HL-60/S4 treated with retinoic acid at 250 ng/mL for 4 days and 3 days (cell line): ENCODE data around the gene CALHM1.

Experiments
- in situ Hi-C: fragments of 300-500 bp; cut with MboI; formaldehyde crosslinking; loops from 2 replicates; pipeline ENCODE4 v1.7.0; 2022; ENCODE audit warnings: low sequenced_read_pairs

CALHM1 gene

GRCh38 chr10:103490986-103491314, 32.2 kb upstream of the CALHM1 start:
- in situ Hi-C loops = loop anchor here (25.0 kb wide), 1 partner anchor 579 kb away; the partner anchor contains the start of gene CNNM2

DNA sequence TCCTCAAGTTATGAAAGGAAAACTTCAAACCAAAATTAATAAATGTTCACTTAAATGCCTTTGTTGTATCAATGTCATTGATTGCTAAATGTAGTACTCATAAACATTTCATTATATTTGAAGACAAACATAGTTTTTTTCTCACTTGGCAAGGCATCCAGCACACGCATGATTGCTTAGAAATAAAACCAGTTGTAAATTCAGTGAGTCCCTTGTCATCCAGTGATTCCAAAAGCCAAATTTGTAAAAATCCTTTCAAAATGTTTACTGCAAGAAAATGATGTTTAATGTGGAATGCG, 28.7 kb upstream of the CALHM1 start:
- in situ Hi-C loops = loop anchor here (25.0 kb wide), 1 partner anchor 575 kb away; the partner anchor contains the start of gene CNNM2

GRCh38 chr10:103486635-103487409, 28.1 kb upstream of the CALHM1 start:
- in situ Hi-C loops = loop anchor here (25.0 kb wide), 1 partner anchor 575 kb away; the partner anchor contains the start of gene CNNM2

DNA sequence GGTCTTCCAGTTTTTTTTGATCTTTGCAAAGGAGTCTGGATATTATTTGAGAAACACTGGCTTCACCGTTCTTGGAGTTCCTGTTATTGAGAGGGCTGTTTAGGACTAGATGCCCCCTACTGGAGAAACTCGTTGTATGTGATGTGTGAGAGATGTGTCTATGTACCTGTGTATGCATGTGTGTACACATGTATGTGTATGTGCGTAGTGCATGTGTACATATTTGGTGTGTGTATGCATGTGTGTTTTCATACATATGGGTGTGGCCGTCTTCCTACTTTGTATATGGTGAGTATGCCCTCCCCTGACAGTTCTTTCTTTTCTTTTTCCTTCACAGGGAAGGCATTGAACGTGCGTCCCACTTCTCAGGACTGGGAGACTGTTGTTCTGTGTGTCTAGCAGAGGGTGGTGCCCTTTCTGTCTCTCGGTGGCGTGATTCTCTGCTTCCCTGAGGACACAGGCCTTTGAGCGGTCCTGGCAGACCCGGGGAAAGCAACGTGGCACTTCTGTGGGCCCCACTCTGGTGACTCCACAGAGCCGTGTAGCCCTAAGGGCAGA, 23.4 kb upstream of the CALHM1 start:
- in situ Hi-C loops = loop anchor here (25.0 kb wide), 1 partner anchor 570 kb away; the partner anchor contains the start of gene CNNM2

DNA sequence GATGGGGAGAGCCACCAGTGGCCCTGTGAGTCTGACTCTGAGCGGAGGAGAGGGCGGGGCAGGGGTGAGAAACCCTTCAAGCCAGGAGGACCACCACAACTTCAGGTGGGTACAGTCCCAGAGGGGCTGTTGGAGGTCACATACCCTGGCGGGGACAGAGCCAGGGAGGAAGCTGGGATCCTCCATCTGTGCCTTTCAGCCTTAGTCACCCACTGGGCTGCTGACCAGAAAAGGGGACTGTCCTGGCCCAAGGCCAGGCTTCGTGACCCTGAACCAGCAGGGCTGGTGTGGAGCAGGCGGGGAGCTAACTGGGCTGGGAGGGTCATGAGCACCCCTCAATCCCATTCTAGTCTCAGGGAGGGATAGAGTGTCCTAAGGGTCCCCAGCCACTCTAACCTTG, 21.8 kb upstream of the CALHM1 start:
- in situ Hi-C loops = loop anchor here (25.0 kb wide), 1 partner anchor 568 kb away; the partner anchor contains the start of gene CNNM2

DNA sequence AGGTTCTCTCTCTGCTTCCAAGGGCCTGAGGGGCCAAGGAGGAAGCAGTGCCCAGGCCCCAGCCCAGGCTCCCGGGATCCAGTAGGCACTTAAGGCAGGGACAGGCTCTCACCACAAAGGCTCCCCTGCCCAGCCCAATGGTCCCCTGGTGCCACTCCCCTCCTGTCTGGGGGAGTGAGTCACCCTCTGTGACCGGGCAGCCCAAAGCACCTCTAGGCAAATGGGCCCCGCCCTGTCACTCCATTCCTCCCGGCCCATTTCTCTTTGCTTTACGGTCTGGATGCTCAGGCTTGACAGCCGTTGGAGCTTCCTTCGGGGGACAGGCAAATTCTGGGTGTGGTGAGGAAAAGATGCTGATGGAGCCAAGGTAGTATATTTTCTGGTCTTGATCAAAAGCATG, 20.4 kb upstream of the CALHM1 start, which contains the start of gene CALHM3:
Gene CALHM3 (minus strand): TSS at position 106 of the 400 bp plus-strand sequence. CDS start 208 bp downstream, outside the sequence.
- in situ Hi-C loops = loop anchor here (5.0 to 25.0 kb wide), 2 partner anchors 67 to 567 kb away; partner anchors contain the start of gene CNNM2

GRCh38 chr10:103478671-103479070, 20.0 kb upstream of the CALHM1 start:
- in situ Hi-C loops = loop anchor here (5.0 to 25.0 kb wide), 2 partner anchors 66 to 566 kb away; partner anchors contain the start of gene CNNM2

DNA sequence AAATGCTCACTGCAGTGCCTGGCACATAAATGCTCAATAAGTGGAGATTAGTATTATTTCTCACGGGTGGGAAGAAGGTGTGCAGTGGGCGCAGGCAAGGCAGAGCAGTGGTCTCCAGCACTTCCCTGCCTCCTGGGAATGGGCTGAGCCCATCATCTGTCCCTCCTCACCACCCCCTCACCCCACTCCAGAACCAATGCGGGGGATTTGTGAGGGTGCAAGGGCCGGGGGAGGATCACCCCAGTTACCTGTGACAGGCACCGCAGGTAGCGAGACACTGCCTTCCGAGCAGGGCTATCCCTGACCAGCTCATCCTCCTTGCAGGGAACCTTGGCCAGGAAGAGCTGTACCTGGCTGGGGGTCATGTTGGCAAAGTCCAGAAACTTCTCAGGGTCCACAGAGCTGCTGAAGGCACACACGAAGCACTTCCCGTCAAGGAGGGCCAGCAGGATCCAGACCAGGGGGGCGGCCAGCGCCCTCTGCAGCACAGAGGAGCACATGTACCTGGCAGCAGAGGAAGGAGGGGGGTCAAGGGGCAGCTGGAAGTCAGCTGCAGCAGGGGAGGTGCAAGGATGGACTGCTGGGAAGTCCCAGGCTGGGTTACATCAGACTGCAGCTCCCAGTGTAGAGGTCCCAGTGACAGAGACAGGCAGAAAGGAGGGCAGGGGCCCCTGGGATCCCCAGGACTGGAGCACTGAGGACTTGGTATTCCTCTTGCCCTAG, 17.5 kb upstream of the CALHM1 start:
- in situ Hi-C loops = loop anchor here (5.0 to 25.0 kb wide), 2 partner anchors 64 to 564 kb away; partner anchors contain the start of gene CNNM2

DNA sequence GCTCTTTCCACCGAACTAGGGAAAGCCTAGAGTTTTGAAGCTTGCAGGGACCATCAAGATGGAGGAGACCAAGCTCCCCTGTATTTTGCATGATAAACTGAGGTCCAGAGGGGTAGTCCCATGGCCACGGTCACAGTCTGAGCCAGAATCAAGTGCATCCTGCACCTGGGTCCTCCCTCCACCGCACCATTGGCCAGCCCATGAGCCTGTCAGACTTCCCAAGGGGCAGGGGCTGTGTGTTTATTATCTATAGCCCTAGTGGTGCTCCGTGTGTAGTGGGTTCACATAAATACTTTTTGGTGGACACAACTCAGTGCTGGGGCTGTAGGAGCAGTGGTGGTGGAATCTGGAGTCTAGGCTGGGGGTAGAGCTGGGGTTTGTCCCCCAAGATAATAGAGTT, 16.7 kb upstream of the CALHM1 start:
- in situ Hi-C loops = loop anchor here (5.0 to 25.0 kb wide), 2 partner anchors 63 to 563 kb away; partner anchors contain the start of gene CNNM2

DNA sequence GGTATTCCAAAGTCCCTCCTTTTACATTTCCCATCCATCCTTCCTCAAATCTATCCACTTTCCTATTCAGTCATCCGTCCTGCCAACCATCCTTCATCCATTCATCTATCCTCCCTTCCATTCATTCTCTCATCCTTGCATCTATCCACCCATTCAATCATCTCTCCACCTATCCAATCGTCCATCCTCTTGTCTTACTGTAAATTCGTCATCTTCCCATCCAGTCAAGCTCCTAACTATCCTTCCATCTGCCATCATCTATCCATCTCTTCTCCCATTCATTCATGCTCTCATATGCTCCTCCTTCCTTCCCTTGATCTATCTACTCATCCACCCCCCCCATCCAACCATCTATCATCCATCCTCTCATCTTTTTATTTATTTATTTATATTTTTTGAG, 15.4 kb upstream of the CALHM1 start:
- in situ Hi-C loops = no loop called here

DNA sequence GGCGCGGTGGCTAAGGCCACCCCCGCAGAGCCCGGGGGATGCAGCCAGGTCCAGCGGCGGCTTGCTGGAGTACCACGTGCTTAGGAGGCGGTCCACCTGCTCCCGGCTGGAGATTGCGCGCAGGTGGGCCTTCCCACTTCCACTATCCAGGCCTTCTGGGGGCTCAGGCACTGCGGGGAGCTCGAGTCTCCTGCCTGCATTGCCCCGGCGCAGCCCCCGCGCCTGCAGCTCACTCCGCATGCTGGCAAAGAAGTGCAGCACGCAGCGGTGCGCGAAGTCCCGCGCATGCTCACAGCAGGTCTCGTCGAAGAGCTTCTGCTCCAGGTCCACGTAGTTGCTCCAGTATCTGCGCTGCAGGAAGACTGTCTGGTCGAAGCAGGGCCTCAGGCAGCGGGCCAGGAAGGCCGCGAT, 14.6 kb upstream of the CALHM1 start:
- in situ Hi-C loops = no loop called here

DNA sequence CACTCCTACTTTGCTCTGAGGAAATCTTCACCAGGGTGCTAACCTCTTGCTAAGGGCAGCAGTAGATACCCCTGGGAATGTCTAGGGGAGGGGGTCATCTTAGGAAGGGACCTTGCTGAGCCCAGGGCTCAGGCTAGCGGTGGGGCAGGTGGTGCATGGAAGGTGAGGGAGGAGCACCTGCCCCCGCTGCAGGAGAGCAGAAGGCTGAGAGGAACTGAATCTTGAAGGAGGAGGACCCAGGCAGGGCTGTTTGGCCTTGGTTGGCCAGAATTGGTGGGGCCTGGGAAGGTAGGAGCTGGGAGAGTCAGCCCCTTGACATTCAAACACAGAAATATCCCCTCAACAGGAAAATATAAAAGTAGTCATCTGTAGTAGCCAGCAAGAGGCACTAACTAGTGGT, 13.3 kb upstream of the CALHM1 start:
- in situ Hi-C loops = no loop called here

DNA sequence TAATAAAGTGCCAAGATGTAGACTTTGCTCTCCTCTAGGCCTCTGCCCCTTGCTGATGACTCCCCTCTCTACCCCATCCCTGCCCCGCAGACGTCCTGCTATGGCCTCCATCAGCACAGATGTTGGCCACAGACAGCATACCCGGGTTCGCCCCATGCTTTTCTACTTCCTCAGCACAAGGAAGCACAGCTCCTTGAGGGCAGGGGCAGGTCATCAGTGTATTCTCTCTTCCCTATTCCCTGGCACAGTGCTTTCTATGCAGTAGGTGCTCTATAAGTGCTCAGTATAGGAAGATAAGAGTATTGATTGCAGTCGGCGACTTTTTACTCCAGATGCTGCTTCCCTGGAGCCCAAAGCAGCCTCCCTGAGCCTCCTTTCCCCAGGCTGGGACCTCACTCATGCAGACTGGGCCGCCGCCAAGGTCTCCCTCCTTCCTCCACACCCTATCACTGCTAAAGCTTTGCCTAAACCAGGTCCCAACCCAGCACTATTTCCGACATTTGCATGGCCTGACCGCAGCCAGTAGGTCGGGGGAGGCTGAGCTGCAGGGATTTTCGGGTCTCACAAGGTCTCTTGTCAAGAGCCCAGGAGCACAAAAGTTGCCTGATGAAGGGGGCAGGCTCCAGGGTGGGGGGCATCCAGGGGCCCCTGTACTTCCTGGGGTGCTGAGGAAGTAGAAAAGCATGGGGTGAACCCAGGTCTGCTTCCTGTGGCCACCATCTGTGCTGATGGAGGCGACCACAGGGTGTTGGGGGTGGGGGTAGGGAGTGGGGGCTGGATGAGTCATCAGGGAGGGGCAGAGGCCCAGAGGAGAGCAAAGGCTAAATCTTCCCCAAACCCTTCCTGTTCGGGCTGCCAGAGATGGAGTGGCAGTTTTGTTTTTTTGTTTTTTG, 12.3 kb upstream of the CALHM1 start:
- in situ Hi-C loops = no loop called here

- in situ Hi-C loops = no loop called here
Observed at GRCh38 chr10:103469201-103469600, 10.5 kb upstream of the CALHM1 start.

- in situ Hi-C loops = no loop called here
Observed at GRCh38 chr10:103467406-103467805, 8.7 kb upstream of the CALHM1 start.

- in situ Hi-C loops = no loop called here
Observed at GRCh38 chr10:103466734-103467133, 8.0 kb upstream of the CALHM1 start.

GRCh38 chr10:103465411-103466179, 6.9 kb upstream of the CALHM1 start:
- in situ Hi-C loops = no loop called here

- in situ Hi-C loops = no loop called here
Observed at GRCh38 chr10:103463499-103463898, 4.8 kb upstream of the CALHM1 start.

GRCh38 chr10:103459615-103460014, 915 bp upstream of the CALHM1 start:
- in situ Hi-C loops = no loop called here
